HG03354 (cell line): ENCODE measurements around the gene NDFIP1.

Experiments
- ATAC-seq: cut with Tn5 transposase; IDR thresholded peaks from one replicate; pipeline ENCODE4 v1.9.1; 2021; ENCODE audit warnings: mild to moderate bottlenecking; ENCODE audit not compliant: unreplicated experiment, poor library complexity, severe bottlenecking

NDFIP1 gene

DNA sequence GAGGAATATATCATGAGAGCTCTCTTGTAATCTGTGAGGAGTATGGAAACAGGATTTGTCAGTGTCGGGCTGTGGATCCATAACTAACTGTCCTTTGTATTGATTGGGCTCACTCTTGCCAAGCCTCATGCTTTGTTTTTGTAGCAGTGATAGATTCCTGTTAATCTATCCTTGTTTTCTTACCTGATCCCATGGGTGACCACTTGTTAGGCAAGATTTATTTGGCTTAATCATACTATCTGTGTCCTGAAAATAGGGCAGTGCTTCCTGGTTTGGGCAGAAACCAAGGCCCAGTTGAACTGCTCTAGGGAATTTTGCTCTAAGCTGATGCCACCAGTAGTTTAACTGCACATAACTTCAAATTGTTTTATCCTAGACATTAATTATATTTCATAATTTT, 6.1 kb downstream of the NDFIP1 start:
- ATAC-seq = no peak

DNA sequence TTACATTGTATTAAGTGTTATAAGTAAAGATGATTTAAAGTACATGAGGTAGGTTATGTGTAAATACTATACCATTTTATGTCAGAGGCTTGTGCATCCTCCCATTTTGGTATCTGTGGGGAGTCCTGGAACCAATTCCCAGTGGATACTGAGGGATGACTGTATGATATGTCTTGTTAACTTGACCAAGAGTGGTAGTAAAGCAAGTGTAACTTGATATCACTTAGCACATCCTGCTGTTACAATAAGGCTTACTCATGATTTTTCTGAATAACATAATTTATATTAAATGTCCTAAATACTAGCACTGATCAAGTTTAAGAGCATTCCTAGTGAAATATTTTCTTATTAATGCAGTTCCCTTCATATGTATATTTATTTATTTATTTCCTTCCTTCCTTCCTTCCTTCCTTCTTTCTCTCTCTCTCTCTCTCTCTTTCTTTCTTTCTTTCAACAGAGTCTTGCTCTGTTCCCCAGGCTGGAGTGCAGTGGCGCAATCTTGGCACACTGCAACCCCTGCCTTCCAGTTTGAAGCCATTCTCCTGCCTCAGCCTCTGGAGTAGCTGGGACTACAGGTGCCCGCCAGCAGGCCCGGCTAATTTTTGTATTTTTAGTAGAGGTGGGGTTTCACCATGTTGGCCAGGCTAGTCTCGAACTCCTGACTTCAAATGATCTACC, 7.5 kb downstream of the NDFIP1 start:
- no peak for ATAC-seq

DNA sequence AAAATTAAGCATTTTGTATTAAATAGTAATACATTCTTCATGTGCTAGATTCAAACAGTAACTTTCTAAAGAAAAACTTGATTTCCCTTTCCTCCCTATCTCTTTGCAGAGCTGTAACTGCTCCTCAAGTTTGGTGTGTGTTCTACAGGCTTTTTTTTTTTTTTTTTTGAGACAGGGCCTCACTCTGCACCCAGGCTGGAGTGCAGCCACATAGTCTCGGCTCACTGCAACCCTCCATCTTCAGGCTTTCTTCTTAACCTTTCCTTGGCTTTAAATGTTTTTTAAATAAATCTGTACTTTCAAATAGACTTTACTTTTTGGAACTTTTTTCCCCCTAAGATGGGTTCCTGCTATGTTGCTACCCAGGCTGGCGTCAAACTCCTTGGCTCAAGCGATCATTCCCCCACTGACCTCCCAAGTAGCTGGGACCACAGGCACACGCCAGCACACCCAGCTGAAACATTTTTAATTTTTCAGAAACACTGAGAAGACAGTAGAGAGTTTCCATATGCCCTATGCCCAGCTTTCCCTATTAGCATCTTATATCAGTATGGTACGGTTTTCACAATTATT, 9.1 kb downstream of the NDFIP1 start:
- ATAC-seq = no peak

DNA sequence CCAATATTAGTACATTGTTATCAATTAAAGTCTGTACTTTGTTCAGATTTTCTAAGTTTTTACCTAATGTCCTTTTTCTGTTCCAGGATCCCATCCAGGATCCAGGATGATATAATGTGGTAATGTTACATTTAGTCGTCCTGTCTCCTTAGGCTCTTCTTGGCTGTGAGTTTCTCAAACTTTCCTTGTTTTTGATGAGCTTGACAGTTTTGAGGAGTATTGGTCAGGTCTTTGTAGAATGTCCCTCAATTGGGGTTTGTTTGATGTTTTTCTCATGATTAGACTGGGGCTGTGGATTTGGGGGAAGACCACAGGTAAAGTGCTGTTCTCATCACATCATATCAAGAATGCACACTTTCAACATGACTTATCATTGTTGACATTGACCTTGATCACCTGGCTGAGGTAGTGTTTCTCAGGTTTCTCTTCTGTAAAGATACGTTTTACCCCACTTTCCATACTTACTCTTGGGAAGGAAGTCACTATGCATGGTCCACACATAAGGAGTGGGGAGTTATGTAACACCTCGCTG, 9.6 kb downstream of the NDFIP1 start:
- ATAC-seq = no peak

DNA sequence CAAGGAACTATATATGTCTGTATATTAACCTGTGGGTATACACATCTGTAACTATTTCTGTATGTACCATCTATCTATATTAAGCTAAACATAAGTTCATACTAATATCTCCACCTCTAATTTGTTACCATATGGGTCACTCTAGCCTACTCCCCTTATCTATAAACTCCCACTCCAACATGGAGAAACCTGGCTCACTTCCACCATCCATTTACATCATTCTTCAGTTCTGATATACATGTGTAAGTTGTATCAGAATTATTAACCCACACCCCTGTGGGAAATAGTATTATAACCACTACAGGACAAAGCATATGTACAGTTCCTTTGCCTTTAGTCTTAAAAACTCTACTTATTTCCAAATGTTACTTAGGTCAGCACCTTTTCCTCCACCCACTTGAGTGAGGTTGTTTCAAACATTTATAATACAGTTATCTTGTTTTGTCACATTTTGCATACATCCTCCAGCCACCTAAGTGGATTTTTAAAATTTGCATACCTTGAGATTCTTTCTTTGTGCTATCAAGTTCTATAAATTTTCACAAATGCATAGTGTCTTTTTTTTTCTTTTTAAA, 10.6 kb downstream of the NDFIP1 start:
- ATAC-seq = no peak

DNA sequence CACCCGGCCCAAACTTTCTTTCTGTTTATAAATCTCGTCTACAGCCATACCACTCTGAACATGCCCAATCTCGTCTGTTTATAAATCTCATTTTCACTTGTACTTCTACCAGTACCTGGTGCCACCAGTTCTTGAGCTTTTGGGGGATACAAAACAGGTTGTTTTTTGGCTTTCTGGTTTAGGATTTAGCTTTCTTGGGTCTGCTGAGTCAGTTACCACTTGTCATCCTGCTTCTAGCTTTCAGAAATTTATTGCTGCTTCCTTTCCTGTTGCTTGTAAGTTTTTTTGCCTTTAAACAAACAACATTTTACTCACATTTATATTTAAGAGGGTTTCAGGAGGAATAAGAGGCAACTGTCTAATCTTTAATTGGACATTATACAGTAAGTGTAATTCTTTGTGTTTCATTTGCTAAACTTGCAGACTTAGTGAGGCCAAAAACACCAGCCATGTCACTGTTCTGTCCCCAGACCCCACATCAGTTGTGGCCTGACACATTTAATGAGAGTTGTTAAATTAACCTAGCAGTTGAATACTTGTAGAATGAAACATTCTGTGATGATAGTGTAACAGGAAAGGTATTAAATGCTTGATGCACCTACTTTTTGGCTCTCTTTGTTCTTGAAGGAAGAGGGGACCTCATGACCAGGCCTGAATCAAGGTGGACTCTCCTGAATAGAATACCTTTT, 11.8 kb downstream of the NDFIP1 start:
- no peak for ATAC-seq

DNA sequence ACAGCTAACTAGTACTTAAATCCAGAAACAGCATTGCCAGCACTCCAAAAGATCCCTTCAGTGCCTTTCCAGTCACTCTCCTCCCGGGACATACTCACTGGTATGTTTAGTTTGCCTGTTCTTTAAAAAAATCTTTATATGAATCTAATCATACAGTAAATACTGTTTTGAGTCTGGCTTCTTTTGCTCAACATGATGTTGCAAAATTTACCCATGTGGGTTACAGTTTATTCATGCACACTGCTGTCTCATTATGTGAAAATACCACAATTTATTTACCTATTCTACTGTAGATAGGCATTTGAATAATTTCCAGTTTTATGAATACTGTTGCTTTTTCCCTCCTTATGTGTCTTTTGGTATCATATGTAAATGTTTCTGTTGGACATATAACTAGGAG, 13.5 kb downstream of the NDFIP1 start:
- ATAC-seq = no peak

DNA sequence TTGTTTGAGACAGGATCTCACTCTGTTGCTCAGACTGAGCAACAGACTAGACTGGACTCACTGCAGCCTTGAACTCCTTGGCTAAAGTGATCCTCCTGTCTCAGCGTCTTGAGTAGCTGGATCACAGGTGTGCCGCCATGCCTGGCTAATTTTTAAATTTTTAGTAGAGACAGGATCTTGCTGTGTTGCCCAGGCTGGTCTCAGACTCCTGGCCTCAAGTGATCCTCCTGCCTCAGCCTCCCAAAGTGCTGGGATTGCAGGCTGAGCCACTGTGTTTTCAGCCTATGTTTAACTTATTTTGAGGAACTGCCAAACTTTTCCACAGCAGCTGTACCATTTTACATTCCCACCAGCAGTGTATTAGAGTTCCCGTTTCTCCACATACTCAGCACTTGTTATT, 16.8 kb downstream of the NDFIP1 start:
- ATAC-seq = no peak

DNA sequence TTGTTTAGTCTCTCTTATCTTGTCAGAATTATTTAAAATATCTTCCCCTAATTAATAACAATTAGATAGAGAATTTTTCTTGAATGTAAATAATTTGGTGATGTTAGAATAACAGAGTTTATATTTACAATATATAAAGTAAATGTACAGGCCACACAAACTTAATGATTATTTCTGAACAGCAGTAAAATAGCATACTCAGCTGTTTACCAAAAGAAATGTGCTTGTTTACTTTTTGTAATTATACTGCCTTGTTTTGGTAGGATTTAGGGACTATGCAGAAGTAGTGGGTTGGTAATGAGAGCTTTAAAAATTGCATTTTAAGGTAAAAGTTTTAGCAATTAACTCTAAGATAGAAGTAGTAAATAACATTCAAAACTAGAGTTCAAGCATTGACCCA, 17.4 kb downstream of the NDFIP1 start:
- ATAC-seq = no peak

DNA sequence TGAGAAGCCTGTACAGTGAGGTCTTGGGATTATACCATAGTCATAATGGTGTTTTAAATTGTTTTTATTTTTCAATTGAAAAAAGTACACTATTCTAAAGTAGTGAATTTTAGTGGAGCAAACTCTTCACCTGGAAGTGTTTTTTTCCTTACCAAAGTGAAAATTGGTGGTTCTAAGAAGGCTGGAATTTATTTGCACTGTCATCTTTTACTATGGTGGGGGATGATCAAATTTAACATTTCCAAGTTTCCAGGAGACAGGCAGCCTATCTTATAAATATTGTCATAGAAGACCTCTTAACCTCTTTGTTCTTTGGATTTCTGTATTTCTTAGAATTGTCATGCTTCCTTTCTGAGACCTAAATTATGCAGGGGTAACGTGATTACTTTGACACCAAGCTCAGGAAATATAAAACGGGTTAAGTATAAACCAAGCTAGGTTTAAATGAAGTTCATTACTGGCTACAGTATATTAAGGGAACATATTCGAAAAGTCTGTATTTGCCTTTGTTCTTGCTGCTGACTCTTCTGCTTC, 20.2 kb downstream of the NDFIP1 start:
- no peak for ATAC-seq

DNA sequence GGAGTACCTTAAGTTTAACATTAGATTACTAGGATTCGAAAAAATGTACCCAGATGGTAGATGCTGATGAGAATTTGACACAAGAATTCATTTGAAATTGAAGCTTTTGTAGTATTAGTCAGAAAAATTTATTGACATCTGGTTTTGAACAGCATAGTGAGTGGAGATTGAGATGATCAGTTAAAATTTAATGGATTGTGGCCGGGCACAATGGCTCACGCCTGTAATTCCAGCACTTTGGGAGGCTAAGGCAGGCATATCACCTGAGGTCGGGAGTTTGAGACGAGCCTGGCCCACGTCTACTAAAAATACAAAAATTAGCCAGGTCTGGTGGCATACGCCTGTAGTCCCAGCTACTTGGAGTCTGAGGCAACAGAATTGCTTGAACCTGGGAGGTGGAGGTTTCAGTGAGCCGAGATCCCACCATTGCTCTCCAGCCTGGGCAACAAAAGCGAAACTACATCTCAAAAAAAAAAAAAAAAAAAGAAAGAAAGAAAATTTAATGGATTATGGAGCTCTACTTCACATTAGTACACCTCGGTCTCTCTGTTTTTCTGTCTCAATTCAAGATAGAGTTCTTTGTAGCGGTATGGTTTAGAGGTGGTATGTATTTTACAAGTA, 21.0 kb downstream of the NDFIP1 start:
- no peak for ATAC-seq

DNA sequence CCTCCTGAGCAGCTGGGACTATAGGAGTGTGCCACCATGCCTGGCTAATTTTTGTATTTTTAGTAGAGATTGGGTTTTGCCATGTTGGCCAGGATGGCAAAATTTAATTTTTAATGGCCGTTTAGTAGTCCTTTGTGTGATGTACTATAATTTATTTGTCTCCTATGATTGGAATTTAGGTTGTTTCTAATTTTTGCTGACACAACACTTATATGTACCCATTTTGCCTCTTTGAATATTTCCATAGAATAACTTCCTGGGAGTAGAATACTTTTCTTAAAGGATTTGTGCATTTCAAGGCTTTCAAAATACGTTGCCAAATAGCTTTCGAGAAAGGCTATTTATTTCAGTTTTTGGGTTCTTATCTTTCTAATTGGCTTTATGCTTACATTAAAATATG, 22.8 kb downstream of the NDFIP1 start:
- no peak for ATAC-seq

DNA sequence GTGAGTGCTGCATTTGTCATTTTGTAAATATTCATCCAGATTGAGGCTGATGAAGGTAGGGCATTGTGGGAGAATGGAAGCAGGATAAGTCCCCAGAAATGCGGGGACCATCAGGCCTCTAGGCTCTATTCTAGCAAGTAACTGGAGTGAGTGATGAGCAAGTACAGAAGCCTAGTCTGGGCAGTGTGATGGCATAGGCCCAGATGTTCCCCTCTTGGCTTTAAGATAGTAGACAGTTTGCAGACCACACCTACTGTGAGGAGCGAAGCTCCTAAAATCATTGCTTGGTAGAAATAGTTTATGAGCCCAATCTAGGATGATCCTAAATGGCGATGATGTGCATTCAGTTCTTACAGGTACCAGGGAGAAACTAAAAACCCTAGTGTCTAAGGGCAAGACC, 24.3 kb downstream of the NDFIP1 start:
- ATAC-seq = no peak

DNA sequence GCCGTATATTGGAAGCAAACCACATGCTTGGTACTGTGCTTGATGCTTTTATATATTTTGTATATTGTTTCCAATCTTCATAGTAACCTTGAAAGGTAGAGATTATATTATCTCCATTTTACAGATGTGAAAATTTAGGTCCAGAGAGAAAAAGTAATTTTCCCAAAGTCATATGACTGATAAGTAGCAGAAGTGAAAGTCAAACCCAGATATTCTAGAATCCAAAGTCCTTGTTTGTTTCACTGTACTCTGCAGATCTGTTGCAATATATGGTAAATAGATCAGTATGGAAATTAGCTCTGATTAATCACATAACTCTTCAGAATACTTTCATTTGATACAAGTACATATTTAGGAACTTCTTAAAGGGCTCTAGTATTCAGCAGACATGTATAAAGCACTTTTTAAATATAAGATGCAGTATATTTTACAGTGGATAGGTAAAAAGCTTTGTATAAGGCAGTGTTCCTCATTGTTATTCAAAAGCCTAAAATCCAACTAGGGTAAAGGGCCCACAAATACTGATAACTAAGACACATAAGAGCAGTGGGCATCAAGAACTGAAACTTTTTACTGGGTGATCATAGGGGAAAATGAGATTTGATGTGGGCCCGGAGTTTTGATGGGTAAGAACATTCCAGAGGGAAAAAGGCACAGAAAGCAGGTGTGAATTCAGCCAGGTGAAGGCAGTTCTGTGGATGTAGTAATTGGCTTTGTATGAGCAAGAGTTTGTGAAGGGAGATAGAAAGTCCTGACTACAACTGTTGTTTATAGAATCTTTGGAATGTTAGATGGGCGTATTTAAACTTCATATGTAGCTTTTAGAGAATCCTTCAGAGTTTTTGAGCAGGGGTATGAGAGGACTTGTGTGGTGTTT, 25.0 kb downstream of the NDFIP1 start:
- no peak for ATAC-seq

DNA sequence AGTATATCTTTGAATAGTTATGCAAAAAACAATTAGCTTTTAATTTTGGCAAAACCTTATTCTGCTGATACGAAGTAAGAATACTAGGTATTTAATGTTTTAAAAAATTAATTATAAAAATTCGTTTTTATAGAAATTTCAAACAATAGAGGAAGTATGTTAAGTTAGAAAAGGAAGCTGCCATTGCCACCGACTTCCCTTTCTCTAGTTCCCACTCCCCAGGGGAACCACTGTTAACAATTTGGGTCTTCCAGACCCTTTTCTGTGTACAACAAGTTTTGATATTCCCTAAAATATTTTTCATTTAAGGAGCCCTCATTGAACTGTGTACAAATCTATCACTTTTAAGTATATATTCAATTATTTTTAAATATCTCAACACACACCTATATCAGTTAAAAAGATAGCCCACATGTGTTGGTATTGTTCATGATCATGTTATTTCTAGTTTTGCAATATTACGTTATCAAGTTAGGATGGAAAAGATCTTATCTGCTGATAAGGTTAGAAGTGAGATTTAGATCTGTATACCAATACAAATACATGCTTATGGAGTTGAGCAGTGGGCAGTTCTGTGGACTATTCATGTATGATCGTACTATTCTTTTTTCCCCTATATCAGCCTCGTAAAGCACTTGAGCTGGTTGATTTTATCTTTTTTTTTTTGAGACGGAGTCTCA, 25.9 kb downstream of the NDFIP1 start:
- no peak for ATAC-seq

DNA sequence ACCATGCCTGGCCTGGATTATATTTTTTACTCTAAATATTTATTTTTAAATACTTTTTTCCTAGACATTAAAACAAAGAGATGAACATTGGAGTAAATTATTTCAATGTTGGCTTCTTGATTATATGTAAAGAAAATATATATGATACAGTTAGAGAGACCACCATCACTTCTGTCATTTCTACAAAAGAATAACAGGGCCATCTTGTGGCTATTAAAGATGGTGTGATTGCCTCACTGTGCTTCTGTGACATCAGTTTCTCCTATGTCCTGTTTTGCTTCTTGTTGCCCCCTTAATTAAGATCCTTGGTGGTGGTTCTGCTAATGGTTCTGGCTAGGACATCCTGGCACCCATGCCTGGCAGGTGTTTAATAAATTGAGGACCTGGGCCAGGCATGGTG, 32.9 kb downstream of the NDFIP1 start:
- ATAC-seq = no peak

DNA sequence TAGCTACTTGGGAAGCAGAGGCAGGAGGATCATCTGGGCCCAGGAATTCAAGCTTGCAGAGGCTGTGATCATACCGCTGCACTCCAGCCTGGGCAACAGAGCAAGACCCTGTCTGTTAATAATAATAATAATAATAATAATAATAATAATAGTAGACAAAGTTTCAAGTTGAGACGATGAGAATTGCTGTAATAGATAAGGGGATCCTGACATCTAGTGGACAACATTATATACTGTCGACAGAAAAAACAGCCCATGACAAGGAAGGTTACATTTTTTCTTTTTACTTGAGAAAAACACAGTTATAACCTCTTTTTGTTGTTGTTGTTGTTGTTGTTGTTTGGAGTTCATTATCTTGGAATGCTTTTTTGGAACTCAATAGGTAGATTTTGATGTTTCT, 35.3 kb downstream of the NDFIP1 start:
- ATAC-seq = no peak

DNA sequence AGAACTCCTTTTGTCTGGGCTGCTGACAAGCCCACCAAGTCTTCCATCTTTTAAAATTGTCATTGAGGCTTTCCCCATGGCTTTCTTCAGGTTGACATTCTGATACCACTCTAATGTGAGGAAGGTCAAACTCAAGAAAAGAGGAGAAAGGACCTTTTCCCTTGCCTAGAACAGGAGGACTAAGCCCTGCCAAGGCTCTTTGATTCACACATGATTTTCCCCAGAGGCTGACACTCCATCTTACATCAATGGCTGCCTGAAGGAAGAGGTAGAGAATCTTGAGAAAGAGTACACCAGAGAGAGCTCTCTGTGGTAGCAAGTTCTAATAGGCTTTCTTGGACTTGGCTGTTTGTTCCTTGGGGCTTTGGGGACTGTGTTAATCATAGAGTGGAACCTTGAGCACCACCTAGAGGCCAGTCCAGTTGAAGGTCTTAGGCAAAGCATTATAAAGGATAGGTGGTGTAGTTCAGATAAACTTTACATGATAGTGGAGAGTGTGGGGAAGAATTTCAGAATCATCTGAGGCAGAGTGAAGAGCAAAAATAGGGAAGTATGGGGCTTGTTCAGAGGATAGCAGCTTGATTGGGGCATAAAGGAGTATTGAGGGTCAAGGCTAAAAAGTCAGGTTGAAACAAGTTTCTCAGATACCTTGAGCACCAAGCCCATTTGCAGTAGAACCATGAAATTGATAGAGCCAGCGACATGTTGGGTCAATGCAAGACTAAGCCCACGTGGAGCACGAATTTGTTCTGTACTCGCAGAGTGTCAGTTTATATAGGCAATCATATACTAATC, 36.7 kb downstream of the NDFIP1 start:
- ATAC-seq = peak; percentile 94
